ENCODE data around the gene SLC35F3.

DNA sequence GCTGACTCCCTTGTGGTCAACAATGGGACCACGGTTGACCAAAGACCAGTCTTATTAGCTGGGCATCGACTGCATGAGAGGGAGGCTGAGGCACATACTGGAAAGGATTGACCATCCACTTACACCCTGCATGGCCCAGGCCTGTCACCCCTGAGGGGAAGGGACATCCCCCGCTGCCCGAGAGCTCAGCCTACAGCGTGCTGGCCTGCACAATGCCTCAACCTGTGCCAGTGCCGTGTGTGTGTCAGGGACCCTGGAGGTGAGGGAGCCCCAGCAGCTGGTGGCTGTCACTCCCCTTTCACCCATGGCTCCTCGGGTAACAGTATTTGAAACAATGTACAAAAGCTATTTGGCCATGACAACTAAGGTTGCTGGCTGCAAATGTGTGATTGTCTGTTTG, 67.3 kb downstream of the SLC35F3 start:
- TF ChIP-seq, protein P1, sequence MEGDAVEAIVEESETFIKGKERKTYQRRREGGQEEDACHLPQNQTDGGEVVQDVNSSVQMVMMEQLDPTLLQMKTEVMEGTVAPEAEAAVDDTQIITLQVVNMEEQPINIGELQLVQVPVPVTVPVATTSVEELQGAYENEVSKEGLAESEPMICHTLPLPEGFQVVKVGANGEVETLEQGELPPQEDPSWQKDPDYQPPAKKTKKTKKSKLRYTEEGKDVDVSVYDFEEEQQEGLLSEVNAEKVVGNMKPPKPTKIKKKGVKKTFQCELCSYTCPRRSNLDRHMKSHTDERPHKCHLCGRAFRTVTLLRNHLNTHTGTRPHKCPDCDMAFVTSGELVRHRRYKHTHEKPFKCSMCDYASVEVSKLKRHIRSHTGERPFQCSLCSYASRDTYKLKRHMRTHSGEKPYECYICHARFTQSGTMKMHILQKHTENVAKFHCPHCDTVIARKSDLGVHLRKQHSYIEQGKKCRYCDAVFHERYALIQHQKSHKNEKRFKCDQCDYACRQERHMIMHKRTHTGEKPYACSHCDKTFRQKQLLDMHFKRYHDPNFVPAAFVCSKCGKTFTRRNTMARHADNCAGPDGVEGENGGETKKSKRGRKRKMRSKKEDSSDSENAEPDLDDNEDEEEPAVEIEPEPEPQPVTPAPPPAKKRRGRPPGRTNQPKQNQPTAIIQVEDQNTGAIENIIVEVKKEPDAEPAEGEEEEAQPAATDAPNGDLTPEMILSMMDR (IDR thresholded peaks at IDR 0.05) = no peak
- TF ChIP-seq POLR2AphosphoS5 (IDR thresholded peaks at IDR 0.05; ENCODE audit: insufficient read depth in 1 of 2, low read depth in 1 of 2) = no peak
